GM23338 (cell line): ENCODE measurements around the gene GFRA1. TPM values are rescaled to one million over a fixed set of nuclear protein-coding genes. Genes with fewer than 3 reads are reported as not detected.

ENCODE experiments used
- ATAC-seq: fragments of 200-7000 bp; cut with Tn5 transposase; 3 replicates; pipeline ENCODE4 v1.9.1; 2020
- DNase-seq: peaks from one replicate; pipeline ENCODE4 v3.0.0-alpha.2; 2015; ENCODE audit warnings: low spot score
- H2AFZ ChIP-seq: fragments of 200-600 bp; sonication (generic); 2 replicates; pipeline ENCODE4 v1.8.0; 2016; ENCODE audit warnings: antibody characterized with exemption, mild to moderate bottlenecking, moderate library complexity
- H3F3A ChIP-seq: fragments of 200-600 bp; sonication (generic); replicated peaks from 2 replicates; pipeline ENCODE4 v1.8.0; 2017; ENCODE audit warnings: antibody characterized with exemption, mixed run types, low read depth
- H3K27ac ChIP-seq: fragments of 200-600 bp; sonication (generic); 2 replicates; pipeline ENCODE4 v1.6.1; 2016; ENCODE audit warnings: low read depth
- H3K27me3 ChIP-seq: fragments of 200-600 bp; sonication (generic); 2 replicates; pipeline ENCODE4 v1.8.0; 2016; ENCODE audit warnings: mild to moderate bottlenecking, mixed run types, moderate library complexity; ENCODE audit not compliant: insufficient read depth
- H3K36me3 ChIP-seq: fragments of 200-600 bp; sonication (generic); 2 replicates; pipeline ENCODE4 v1.8.0; 2016; ENCODE audit warnings: mild to moderate bottlenecking; ENCODE audit not compliant: insufficient read depth
- H3K4me1 ChIP-seq: fragments of 200-600 bp; sonication (generic); 2 replicates; pipeline ENCODE4 v1.8.0; 2016; ENCODE audit warnings: mild to moderate bottlenecking, moderate library complexity; ENCODE audit not compliant: insufficient read depth
- H3K4me2 ChIP-seq: fragments of 200-600 bp; sonication (generic); 2 replicates; pipeline ENCODE4 v1.7.1; 2017; ENCODE audit warnings: mixed run types
- H3K4me3 ChIP-seq: fragments of 200-600 bp; sonication (generic); 2 replicates; pipeline ENCODE4 v1.6.1; 2016; ENCODE audit warnings: mixed run types
- H3K79me2 ChIP-seq: fragments of 200-600 bp; sonication (generic); replicated peaks from 2 replicates; pipeline ENCODE4 v1.8.0; 2017; ENCODE audit warnings: mild to moderate bottlenecking; ENCODE audit not compliant: insufficient read depth
- H3K9me2 ChIP-seq: fragments of 200-600 bp; sonication (generic); 2 replicates; pipeline ENCODE4 v1.8.0; 2017; ENCODE audit not compliant: insufficient read depth
- H4K20me1 ChIP-seq: fragments of 200-600 bp; sonication (generic); replicated peaks from 2 replicates; pipeline ENCODE4 v1.8.0; 2017; ENCODE audit warnings: mild to moderate bottlenecking; ENCODE audit not compliant: insufficient read depth
- H3K27ac Mint-ChIP-seq: 2 replicates; pipeline ENCODE4 v1.8.0; 2020; ENCODE audit warnings: inconsistent platforms, mild to moderate bottlenecking, moderate library complexity, mixed read lengths
- H3K27me3 Mint-ChIP-seq: 3 replicates; pipeline ENCODE4 v1.8.0; 2022; ENCODE audit warnings: low read depth, mild to moderate bottlenecking, moderate library complexity, mixed read lengths, inconsistent platforms; ENCODE audit not compliant: insufficient read depth, poor library complexity
- H3K36me3 Mint-ChIP-seq: 3 replicates; pipeline ENCODE4 v1.8.0; 2021; ENCODE audit warnings: low read depth, mild to moderate bottlenecking, inconsistent platforms, moderate library complexity, mixed read lengths
- H3K4me1 Mint-ChIP-seq: 3 replicates; pipeline ENCODE4 v1.8.0; 2020; ENCODE audit warnings: mild to moderate bottlenecking, inconsistent platforms, mixed read lengths
- H3K4me3 Mint-ChIP-seq: 3 replicates; pipeline ENCODE4 v1.8.0; 2021; ENCODE audit warnings: moderate library complexity, mild to moderate bottlenecking, inconsistent platforms, mixed read lengths
- H3K9me3 Mint-ChIP-seq: 3 replicates; pipeline ENCODE4 v1.8.0; 2020; ENCODE audit warnings: moderate library complexity, mild to moderate bottlenecking, inconsistent platforms, mixed read lengths
- CREB1 ChIP-seq: fragments of 250-450 bp; sonication (Bioruptor Pico); IDR thresholded peaks from 2 replicates; pipeline ENCODE4 v1.5.0; 2020; ENCODE audit warnings: low read depth, mild to moderate bottlenecking, moderate library complexity
- CTCF ChIP-seq, 2 experiments: fragments of 200-600 bp in 1 of 2; sonication (generic) in 1 of 2; conservative IDR thresholded peaks; 2 replicates each; pipeline versions ENCODE4 v1.5.1 to v1.6.1; 2016 to 2017; ENCODE audit warnings: antibody characterized with exemption in 2 of 2, low read depth in 2 of 2, mild to moderate bottlenecking in 2 of 2, moderate library complexity in 1 of 2
- ETS1 ChIP-seq: IDR thresholded peaks from 2 replicates; pipeline ENCODE4 v1.6.1; 2016; ENCODE audit warnings: antibody characterized with exemption
- EZH2 ChIP-seq: fragments of 200-600 bp; sonication (generic); IDR thresholded peaks from one replicate; pipeline ENCODE4 v1.8.0; 2017; ENCODE audit warnings: antibody characterized with exemption, mild to moderate bottlenecking, low read depth; ENCODE audit not compliant: unreplicated experiment
- EZH2phosphoT487 ChIP-seq: fragments of 200-600 bp; sonication (generic); IDR thresholded peaks from one replicate; pipeline ENCODE4 v1.8.1; 2018; ENCODE audit warnings: antibody characterized with exemption; ENCODE audit not compliant: unreplicated experiment
- JUNB ChIP-seq: IDR thresholded peaks from one replicate; pipeline ENCODE4 v1.6.1; 2016; ENCODE audit warnings: antibody characterized with exemption; ENCODE audit not compliant: unreplicated experiment
- NANOG ChIP-seq: IDR thresholded peaks from 2 replicates; pipeline ENCODE4 v1.6.1; 2016; ENCODE audit warnings: antibody characterized with exemption, borderline replicate concordance
- POLR2AphosphoS5 ChIP-seq: IDR thresholded peaks from 2 replicates; pipeline ENCODE4 v1.6.1; 2016; ENCODE audit warnings: antibody characterized with exemption, low read depth
- REST ChIP-seq: IDR thresholded peaks from one replicate; pipeline ENCODE4 v1.6.1; 2018; ENCODE audit warnings: antibody characterized with exemption; ENCODE audit not compliant: unreplicated experiment
- STAT1 ChIP-seq: IDR thresholded peaks from one replicate; pipeline ENCODE4 v1.6.1; 2016; ENCODE audit warnings: antibody characterized with exemption; ENCODE audit not compliant: unreplicated experiment
- ZNF114 ChIP-seq: fragments of 250-450 bp; sonication (Bioruptor Pico); IDR thresholded peaks from 2 replicates; pipeline ENCODE4 v1.5.0; 2020; ENCODE audit warnings: mild to moderate bottlenecking, moderate library complexity
- ZNF331 ChIP-seq: fragments of 250-450 bp; sonication (Bioruptor Pico); IDR thresholded peaks from 2 replicates; pipeline ENCODE4 v1.5.0; 2020; ENCODE audit warnings: low read depth, mild to moderate bottlenecking, moderate library complexity
- ZNF462 ChIP-seq: fragments of 250-450 bp; sonication (Bioruptor Pico); IDR thresholded peaks from 2 replicates; pipeline ENCODE4 v1.5.0; 2020; ENCODE audit warnings: mild to moderate bottlenecking, moderate library complexity
- polyA plus RNA-seq: library from polyadenylated mRNA; unstranded; fragments of >200 nt; fragmentation: Nextera tagmentation; extraction: Ambion mirVana; gene quantifications from 2 replicates; pipeline ENCODE4 v1.2.1, GENCODE V29; 2016
- total RNA-seq: library from RNA; depleted of rRNA; stranded (reverse); fragments of >200 nt; shearing (Covaris generic); gene quantifications from 2 replicates; pipeline ENCODE4 v1.2.3, GENCODE V29; 2014

Gene GFRA1
- total and polyA plus RNA-seq, 2 experiments from 2014 or later: 1.4 to 2.8 TPM

GRCh38 chr10:116281775-116282174 is 8.8 kb upstream of the GFRA1 start:
- ATAC-seq (no peak), DNase-seq (no peak)
- no peaks in the 10 kb centered on the region for H3F3A ChIP-seq
- peaks cover under 1% of the 10 kb centered on the region; the same call in 1 of the 2 replicates for H3K4me1 ChIP-seq
- H3K27ac Mint-ChIP-seq: no peak overlapping the region
- H3K27me3 Mint-ChIP-seq: peaks cover 7% of the 10 kb centered on the region
- H3K27me3 ChIP-seq: peaks cover 1% of the 10 kb centered on the region
- H3K4me2 ChIP-seq: no peak overlapping the region
- H3K36me3 ChIP-seq: no peaks in the 10 kb centered on the region
- H3K79me2 ChIP-seq: no peaks in the 10 kb centered on the region
- TF ChIP-seq POLR2AphosphoS5 (no peak), JUNB (no peak), REST (no peak), ETS1 (no peak), EZH2phosphoT487 (no peak), CREB1 (no peak), ZNF462 (CRISPR knock-in tag) (no peak), CTCF (conservative IDR thresholded peaks at IDR 0.05; ENCODE audit: low read depth in 2 of 2) (no peak), EZH2 (no peak), STAT1 (no peak), ZNF114 (no peak), ZNF331 (no peak), NANOG (no peak)
- H3K9me3 Mint-ChIP-seq: no peaks in the 10 kb centered on the region
- no peak overlapping the region for H2AFZ ChIP-seq
- H3K9me2 ChIP-seq: no peaks in the 10 kb centered on the region; the same call in 1 of the 2 replicates
- H3K4me1 Mint-ChIP-seq: no peaks in the 10 kb centered on the region
- no peak overlapping the region for H3K27ac ChIP-seq
- H4K20me1 ChIP-seq: no peaks in the 10 kb centered on the region
- H3K4me3 ChIP-seq: no peak overlapping the region
- H3K36me3 Mint-ChIP-seq: no peaks in the 10 kb centered on the region
- no peak overlapping the region for H3K4me3 Mint-ChIP-seq
